Ishikawa (cell line): ENCODE data around the gene PRDM16.

ENCODE experiments used
- CEBPB ChIP-seq: IDR thresholded peaks from 2 replicates; pipeline ENCODE4 v1.6.1; 2012
- CREB1 ChIP-seq: IDR thresholded peaks from 2 replicates; pipeline ENCODE4 v1.6.1; 2012; ENCODE audit warnings: low read depth
- EGR1 ChIP-seq: IDR thresholded peaks from 2 replicates; pipeline ENCODE4 v1.6.1; 2012
- EP300 ChIP-seq: IDR thresholded peaks from 2 replicates; pipeline ENCODE4 v1.6.1; 2012; ENCODE audit warnings: borderline replicate concordance
- MAX ChIP-seq: IDR thresholded peaks from 2 replicates; pipeline ENCODE4 v1.6.1; 2012
- NFIC ChIP-seq: IDR thresholded peaks from 2 replicates; pipeline ENCODE4 v1.6.1; 2012
- RAD21 ChIP-seq: IDR thresholded peaks from 2 replicates; pipeline ENCODE4 v1.6.1; 2012; ENCODE audit warnings: low read depth
- REST ChIP-seq: IDR thresholded peaks from 2 replicates; pipeline ENCODE4 v1.6.1; 2012; ENCODE audit warnings: low read depth, mild to moderate bottlenecking
- TAF1 ChIP-seq: IDR thresholded peaks from 2 replicates; pipeline ENCODE4 v1.6.1; 2012; ENCODE audit warnings: low read depth, mild to moderate bottlenecking
- TCF12 ChIP-seq: IDR thresholded peaks from 2 replicates; pipeline ENCODE4 v1.6.1; 2012; ENCODE audit warnings: low read depth
- TEAD4 ChIP-seq: IDR thresholded peaks from 2 replicates; pipeline ENCODE4 v1.6.1; 2012
- USF1 ChIP-seq: IDR thresholded peaks from 2 replicates; pipeline ENCODE4 v1.6.1; 2012
- YY1 ChIP-seq: IDR thresholded peaks from 2 replicates; pipeline ENCODE4 v1.6.1; 2012; ENCODE audit warnings: low read depth
- ZBTB7A ChIP-seq: IDR thresholded peaks from 2 replicates; pipeline ENCODE4 v1.6.1; 2012; ENCODE audit warnings: low read depth

The PRDM16 gene

GRCh38 chr1:3031401-3032221 lies 37.4 kb upstream of the PRDM16 start:
- no peak for TF ChIP-seq TCF12
- no peak for TF ChIP-seq USF1
- no peak for TF ChIP-seq TAF1
- no peak for TF ChIP-seq REST
- TF ChIP-seq TEAD4: no peak
- no peak for TF ChIP-seq EGR1
- no peak for TF ChIP-seq EP300
- TF ChIP-seq RAD21: no peak
- TF ChIP-seq ZBTB7A: no peak
- no peak for TF ChIP-seq NFIC

- TF ChIP-seq EGR1: no peak
- TF ChIP-seq MAX: no peak
- no peak for TF ChIP-seq YY1
- no peak for TF ChIP-seq CEBPB
- no peak for TF ChIP-seq CREB1
- TF ChIP-seq ZBTB7A: no peak
- TF ChIP-seq EP300: no peak
- TF ChIP-seq USF1: no peak
- no peak for TF ChIP-seq TAF1
- no peak for TF ChIP-seq TEAD4
- TF ChIP-seq RAD21: no peak
- TF ChIP-seq NFIC: no peak
- TF ChIP-seq REST: no peak
- TF ChIP-seq TCF12: no peak
Observed at GRCh38 chr1:3032371-3033039, 36.5 kb upstream of the PRDM16 start.

- TF ChIP-seq CREB1: no peak
- no peak for TF ChIP-seq YY1
- TF ChIP-seq TAF1: no peak
- TF ChIP-seq MAX: no peak
- no peak for TF ChIP-seq TEAD4
- no peak for TF ChIP-seq EP300
- TF ChIP-seq NFIC: no peak
Observed at GRCh38 chr1:3033040-3033789, 35.8 kb upstream of the PRDM16 start.

- TF ChIP-seq REST (no peak), TAF1 (no peak), CREB1 (no peak), TEAD4 (no peak), RAD21 (no peak), EP300 (no peak), NFIC (no peak), CEBPB (no peak)
Observed at GRCh38 chr1:3033790-3034090, 35.3 kb upstream of the PRDM16 start.
